GM18873 (cell line): ENCODE data around the gene FUT8.

Source experiments
- ATAC-seq: cut with Tn5 transposase; IDR thresholded peaks from one replicate; pipeline ENCODE4 v1.9.1; 2021; ENCODE audit warnings: mild to moderate bottlenecking, moderate library complexity, moderate number of reproducible peaks; ENCODE audit not compliant: unreplicated experiment, low FRiP score

FUT8 gene

GRCh38 chr14:65548878-65549277, 136.3 kb downstream of the FUT8 start:
- no peak for ATAC-seq

GRCh38 chr14:65549429-65549828, 136.9 kb downstream of the FUT8 start:
- no peak for ATAC-seq

- no peak for ATAC-seq
These were observed 138.5 kb downstream of the FUT8 start for GRCh38 chr14:65550779-65551643.

- no peak for ATAC-seq
These were observed 140.2 kb downstream of the FUT8 start for GRCh38 chr14:65552724-65553123.

GRCh38 chr14:65554837-65555236, 142.3 kb downstream of the FUT8 start:
- ATAC-seq: no peak

GRCh38 chr14:65555358-65555757, 142.8 kb downstream of the FUT8 start:
- ATAC-seq: no peak

GRCh38 chr14:65558363-65558762, 145.8 kb downstream of the FUT8 start:
- no peak for ATAC-seq

GRCh38 chr14:65560340-65561027, 148.0 kb downstream of the FUT8 start:
- ATAC-seq: no peak

GRCh38 chr14:65564370-65564769, 151.8 kb downstream of the FUT8 start:
- ATAC-seq: no peak

GRCh38 chr14:65565948-65566347, 153.4 kb downstream of the FUT8 start:
- no peak for ATAC-seq

- ATAC-seq: no peak
These were observed 154.4 kb downstream of the FUT8 start for GRCh38 chr14:65566820-65567522.

GRCh38 chr14:65574611-65575010, 162.1 kb downstream of the FUT8 start:
- ATAC-seq: no peak

GRCh38 chr14:65575389-65575788, 162.9 kb downstream of the FUT8 start:
- no peak for ATAC-seq

GRCh38 chr14:65580973-65581372, 168.4 kb downstream of the FUT8 start:
- no peak for ATAC-seq

GRCh38 chr14:65581378-65581777, 168.8 kb downstream of the FUT8 start:
- no peak for ATAC-seq

- ATAC-seq: no peak
These were observed 169.3 kb downstream of the FUT8 start for GRCh38 chr14:65581799-65582198.

GRCh38 chr14:65585216-65585615, 172.7 kb downstream of the FUT8 start:
- no peak for ATAC-seq

- no peak for ATAC-seq
These were observed 176.1 kb downstream of the FUT8 start for GRCh38 chr14:65588426-65589140.

- ATAC-seq: no peak
These were observed 181.8 kb downstream of the FUT8 start for GRCh38 chr14:65594153-65594881.

GRCh38 chr14:65594882-65595237, 182.3 kb downstream of the FUT8 start:
- no peak for ATAC-seq
